WTC11 (cell line): ENCODE data around the gene DYNLRB2.

Experiments used
- CTCF ChIP-seq: fragments of 200-600 bp; IDR thresholded peaks from 2 replicates; pipeline ENCODE4 v1.8.0; 2022; ENCODE audit warnings: antibody characterized with exemption
- SP1 ChIP-seq: sonication (generic); formaldehyde crosslinking; conservative IDR thresholded peaks from 2 replicates; pipeline ENCODE4 v1.8.1; 2022; ENCODE audit warnings: missing genetic modification reagents
- TCF7 ChIP-seq: sonication (generic); formaldehyde crosslinking; IDR thresholded peaks from 2 replicates; pipeline ENCODE4 v1.8.0; 2022; ENCODE audit warnings: mild to moderate bottlenecking, low read depth, missing genetic modification reagents, moderate library complexity
- USF2 ChIP-seq: sonication (generic); formaldehyde crosslinking; IDR thresholded peaks from 2 replicates; pipeline ENCODE4 v1.8.1; 2023; ENCODE audit warnings: mild to moderate bottlenecking, missing genetic modification reagents, moderate library complexity
- ZNF232 ChIP-seq: sonication (generic); formaldehyde crosslinking; IDR thresholded peaks from 2 replicates; pipeline ENCODE4 v1.8.0; 2022; ENCODE audit warnings: mild to moderate bottlenecking, missing genetic modification reagents
- ZNF512 ChIP-seq: sonication (generic); formaldehyde crosslinking; IDR thresholded peaks from 2 replicates; pipeline ENCODE4 v1.8.1; 2022; ENCODE audit warnings: missing genetic modification reagents, borderline replicate concordance
- ZNF671 ChIP-seq: fragments of 250-450 bp; sonication (Bioruptor Pico); IDR thresholded peaks from 2 replicates; pipeline ENCODE4 v1.8.0; 2021; ENCODE audit warnings: mild to moderate bottlenecking
- TF ChIP-seq, protein P1 (sequence below): sonication (generic); formaldehyde crosslinking; IDR thresholded peaks from 2 replicates; pipeline ENCODE4 v1.8.0; 2022; ENCODE audit warnings: mild to moderate bottlenecking, missing genetic modification reagents

- TF ChIP-seq USF2 (CRISPR knock-in tag), result no peak
- TF ChIP-seq ZNF671 (CRISPR knock-in tag), result no peak
- TF ChIP-seq, protein P1, sequence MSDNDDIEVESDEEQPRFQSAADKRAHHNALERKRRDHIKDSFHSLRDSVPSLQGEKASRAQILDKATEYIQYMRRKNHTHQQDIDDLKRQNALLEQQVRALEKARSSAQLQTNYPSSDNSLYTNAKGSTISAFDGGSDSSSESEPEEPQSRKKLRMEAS, result no peak
- no peak for TF ChIP-seq CTCF
- no peak for TF ChIP-seq TCF7 (CRISPR knock-in tag)
- TF ChIP-seq ZNF232, result no peak
- TF ChIP-seq SP1 (CRISPR knock-in tag), result no peak
- TF ChIP-seq ZNF512, result no peak
Observed at GRCh38 chr16:80585764-80586163, 45.0 kb downstream of the DYNLRB2 start.
